OCI-LY3 (cell line): ENCODE data around the gene IGHMBP2.

Source experiments
- EZH2phosphoT487 ChIP-seq: fragments of 200-600 bp; shearing (Covaris generic); IDR thresholded peaks from 2 replicates; pipeline ENCODE4 v1.6.1; 2018; ENCODE audit warnings: antibody characterized with exemption, mixed run types, low read depth
- TF ChIP-seq, protein P1 (sequence below): fragments of 200-600, 300-600 bp; sonication (generic); IDR thresholded peaks from 2 replicates; pipeline ENCODE4 v1.5.1; 2014; ENCODE audit warnings: antibody characterized with exemption, low read length, low read depth

DNA sequence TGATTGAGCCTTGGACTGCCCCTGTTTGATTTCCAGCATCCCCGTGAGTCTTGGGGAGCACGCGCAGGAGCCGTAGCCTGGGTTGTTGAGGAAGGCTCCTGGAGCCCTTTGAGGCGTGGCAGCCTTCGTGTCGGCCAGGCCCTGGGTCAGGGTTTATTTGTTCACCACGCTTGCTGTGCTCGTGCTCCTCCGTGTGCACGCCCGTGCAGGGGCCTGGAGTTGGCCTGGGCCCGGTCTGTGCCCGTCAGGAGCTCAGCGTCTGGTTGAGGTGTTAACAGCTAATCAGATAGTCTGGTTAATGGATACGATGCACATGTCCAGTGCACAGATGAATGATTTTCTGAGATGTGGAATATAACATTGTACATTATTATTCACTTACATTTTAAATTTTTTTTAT, 8.0 kb downstream of the IGHMBP2 start:
- TF ChIP-seq, protein P1, sequence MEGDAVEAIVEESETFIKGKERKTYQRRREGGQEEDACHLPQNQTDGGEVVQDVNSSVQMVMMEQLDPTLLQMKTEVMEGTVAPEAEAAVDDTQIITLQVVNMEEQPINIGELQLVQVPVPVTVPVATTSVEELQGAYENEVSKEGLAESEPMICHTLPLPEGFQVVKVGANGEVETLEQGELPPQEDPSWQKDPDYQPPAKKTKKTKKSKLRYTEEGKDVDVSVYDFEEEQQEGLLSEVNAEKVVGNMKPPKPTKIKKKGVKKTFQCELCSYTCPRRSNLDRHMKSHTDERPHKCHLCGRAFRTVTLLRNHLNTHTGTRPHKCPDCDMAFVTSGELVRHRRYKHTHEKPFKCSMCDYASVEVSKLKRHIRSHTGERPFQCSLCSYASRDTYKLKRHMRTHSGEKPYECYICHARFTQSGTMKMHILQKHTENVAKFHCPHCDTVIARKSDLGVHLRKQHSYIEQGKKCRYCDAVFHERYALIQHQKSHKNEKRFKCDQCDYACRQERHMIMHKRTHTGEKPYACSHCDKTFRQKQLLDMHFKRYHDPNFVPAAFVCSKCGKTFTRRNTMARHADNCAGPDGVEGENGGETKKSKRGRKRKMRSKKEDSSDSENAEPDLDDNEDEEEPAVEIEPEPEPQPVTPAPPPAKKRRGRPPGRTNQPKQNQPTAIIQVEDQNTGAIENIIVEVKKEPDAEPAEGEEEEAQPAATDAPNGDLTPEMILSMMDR: no peak
- TF ChIP-seq EZH2phosphoT487: no peak
